Osteoblast (primary cell): ENCODE results near the gene C7. TPM values are rescaled to one million over a fixed set of nuclear protein-coding genes. Genes with fewer than 3 reads are reported as not detected.
A peak's percentile ranks its signal among the peaks of the same experiment; 100 is the strongest.
"Not testable (repeated sequence)": the region's sequence is repeated elsewhere in the genome, so short reads cannot be mapped to it uniquely, and the experiment has no call there.

Experiments
- DNase-seq: peaks from one replicate; pipeline ENCODE4 v3.0.0; 2011; ENCODE audit warnings: low spot score, mixed read lengths; ENCODE audit not compliant: insufficient read length; ENCODE audit errors: missing footprints
- H2AFZ ChIP-seq: 2 replicates; pipeline ENCODE4 v1.6.0; 2011; ENCODE audit warnings: mild to moderate bottlenecking, low read length
- H3K27ac ChIP-seq: 2 replicates; pipeline ENCODE4 v1.5.1; 2011; ENCODE audit warnings: mild to moderate bottlenecking, low read depth, low read length, moderate library complexity
- H3K27me3 ChIP-seq: 2 replicates; pipeline ENCODE4 v1.6.0; 2012; ENCODE audit warnings: mild to moderate bottlenecking, control low read depth, inconsistent platforms, low read length, moderate library complexity; ENCODE audit not compliant: insufficient read depth
- H3K36me3 ChIP-seq: 2 replicates; pipeline ENCODE4 v1.5.1; 2011; ENCODE audit warnings: mild to moderate bottlenecking, low read length, control low read depth, moderate library complexity; ENCODE audit not compliant: insufficient read depth
- H3K4me1 ChIP-seq: 2 replicates; pipeline ENCODE4 v1.5.1; 2011; ENCODE audit warnings: mild to moderate bottlenecking, low read length, control low read depth, moderate library complexity; ENCODE audit not compliant: insufficient read depth
- H3K4me2 ChIP-seq: 2 replicates; pipeline ENCODE4 v1.6.0; 2011; ENCODE audit warnings: mild to moderate bottlenecking, low read length; ENCODE audit not compliant: insufficient read depth
- H3K4me3 ChIP-seq: fragments of 200-600 bp; sonication (generic); 3 replicates; pipeline ENCODE4 v1.5.1; 2012; ENCODE audit warnings: mild to moderate bottlenecking, low read length, inconsistent platforms; ENCODE audit not compliant: insufficient read depth
- H3K79me2 ChIP-seq: 2 replicates; pipeline ENCODE4 v1.6.0; 2012; ENCODE audit warnings: mild to moderate bottlenecking, low read length, control low read depth, inconsistent platforms; ENCODE audit not compliant: insufficient read depth
- H3K9me3 ChIP-seq: 2 replicates; pipeline ENCODE4 v1.5.1; 2011; ENCODE audit warnings: low read depth, low read length, control low read depth
- H4K20me1 ChIP-seq: 2 replicates; pipeline ENCODE4 v1.6.0; 2012; ENCODE audit warnings: mild to moderate bottlenecking, low read length, control low read depth; ENCODE audit not compliant: insufficient read depth
- CTCF ChIP-seq: IDR thresholded peaks from 2 replicates; pipeline ENCODE4 v1.5.1; 2011; ENCODE audit warnings: mild to moderate bottlenecking, low read depth, low read length, moderate library complexity; ENCODE audit errors: extremely low read depth
- total RNA-seq: library from RNA; depleted of rRNA; stranded (reverse); fragments of >200 nt; gene quantifications from 2 replicates; pipeline ENCODE4 v1.2.3, GENCODE V29; 2012

The C7 gene
- total RNA-seq, 1 donor, result 0.36 TPM

- H3K9me3 ChIP-seq, H3K4me1 ChIP-seq, H3K27me3 ChIP-seq, DNase-seq, H4K20me1 ChIP-seq, H3K36me3 ChIP-seq, H2AFZ ChIP-seq, H3K4me3 ChIP-seq, H3K79me2 ChIP-seq, H3K27ac ChIP-seq, H3K4me2 ChIP-seq: not testable (repeated sequence)
Measured at GRCh38 chr5:40895440-40896425, 13.6 kb upstream of the C7 start.

GRCh38 chr5:40904205-40904993 lies 4.9 kb upstream of the C7 start:
- Histone ChIP-seq H3K4me1 (no peaks in the 10 kb centered on the region), H2AFZ (no peak overlapping the region), H3K27ac (no peak overlapping the region), H4K20me1 (no peaks in the 10 kb centered on the region), H3K79me2 (no peaks in the 10 kb centered on the region), H3K9me3 (no peaks in the 10 kb centered on the region), H3K36me3 (no peaks in the 10 kb centered on the region), H3K27me3 (no peaks in the 10 kb centered on the region), H3K4me3 (no peak overlapping the region), H3K4me2 (no peak overlapping the region)
- peak; percentile 84 for DNase-seq
- peak; percentile 99 for TF ChIP-seq CTCF

- Histone ChIP-seq H2AFZ (no peak overlapping the region), H3K4me1 (no peaks in the 10 kb centered on the region), H3K79me2 (no peaks in the 10 kb centered on the region), H3K4me2 (no peak overlapping the region), H3K36me3 (no peaks in the 10 kb centered on the region), H3K27ac (no peak overlapping the region), H3K4me3 (no peak overlapping the region), H3K9me3 (no peaks in the 10 kb centered on the region), H4K20me1 (no peaks in the 10 kb centered on the region), H3K27me3 (no peaks in the 10 kb centered on the region)
- TF ChIP-seq CTCF, result no peak
- DNase-seq, result no peak
Measured at GRCh38 chr5:40904994-40905306, 4.3 kb upstream of the C7 start.

GRCh38 chr5:40906351-40906751 lies 2.9 kb upstream of the C7 start:
- DNase-seq, result peak; percentile 49
- no peaks in the 10 kb centered on the region for H3K9me3 ChIP-seq
- no peaks in the 10 kb centered on the region for H3K36me3 ChIP-seq
- H3K4me1 ChIP-seq, result no peaks in the 10 kb centered on the region
- TF ChIP-seq CTCF, result no peak
- H3K27me3 ChIP-seq, result no peaks in the 10 kb centered on the region
- H3K4me2 ChIP-seq, result no peak overlapping the region
- H3K4me3 ChIP-seq, result no peak overlapping the region
- H3K79me2 ChIP-seq, result no peaks in the 10 kb centered on the region
- no peak overlapping the region for H2AFZ ChIP-seq
- no peak overlapping the region for H3K27ac ChIP-seq
- no peaks in the 10 kb centered on the region for H4K20me1 ChIP-seq
